ENCODE measurements around the gene HRC. TPM values are rescaled to one million over a fixed set of nuclear protein-coding genes. Genes with fewer than 3 reads are reported as not detected.
A peak's percentile ranks its signal among the peaks of the same experiment; 100 is the strongest.

HRC gene
- total RNA-seq, 6 donors from 2014 or later, result 0.61 to 2.1 (median 1.2) TPM; not detected in 1

- H3K4me3 ChIP-seq, result no peak overlapping the region
- DNase-seq (no peak), ATAC-seq (ENCODE audit: low FRiP score in 2 of 2) (no peak)
- TF ChIP-seq POLR2A (IDR thresholded peaks at IDR 0.05), result no peak
- TF ChIP-seq EP300 (IDR thresholded peaks at IDR 0.05), result no peak
- TF ChIP-seq POLR2AphosphoS5 (IDR thresholded peaks at IDR 0.05), result no peak
- no peak for TF ChIP-seq CTCF (IDR thresholded peaks at IDR 0.05)
- H3K27me3 ChIP-seq, result no peaks in the 10 kb centered on the region
- peak overlapping the region in 2 of 4 donors; percentile 7 to 32 for H3K27ac ChIP-seq
- H3K9me3 ChIP-seq, result no peaks in the 10 kb centered on the region
- H3K4me1 ChIP-seq, result peaks cover 19 to 36% (median 24%) of the 10 kb centered on the region in 4 donors
- H3K36me3 ChIP-seq, result no peaks in the 10 kb centered on the region
- WGBS, 2 donors, result 59 to 71% methylated on average over 4 of the region's 4 CpGs
Observed at GRCh38 chr19:49155820-49156346, 687 bp upstream of the HRC start.

- no peak overlapping the region for H3K4me3 ChIP-seq
- H3K27me3 ChIP-seq, result no peaks in the 10 kb centered on the region
- TF ChIP-seq POLR2A (IDR thresholded peaks at IDR 0.05), result no peak
- no peak for TF ChIP-seq CTCF (IDR thresholded peaks at IDR 0.05)
- TF ChIP-seq POLR2AphosphoS5 (IDR thresholded peaks at IDR 0.05), result no peak
- TF ChIP-seq EP300 (IDR thresholded peaks at IDR 0.05), result no peak
- H3K36me3 ChIP-seq, result no peaks in the 10 kb centered on the region
- peaks cover 26 to 49% (median 31%) of the 10 kb centered on the region in 4 donors for H3K4me1 ChIP-seq
- ATAC-seq (ENCODE audit: low FRiP score in 2 of 2) (no peak), DNase-seq (no peak)
- whole genome bisulfite sequencing, 2 donors, result 95 to 100% methylated on average over 6 of the region's 6 CpGs
- no peaks in the 10 kb centered on the region for H3K9me3 ChIP-seq
- no peak overlapping the region for H3K27ac ChIP-seq
Observed at GRCh38 chr19:49154279-49154678, 917 bp downstream of the HRC start.

GRCh38 chr19:49153167-49153809, 1.9 kb downstream of the HRC start:
- Histone ChIP-seq H3K4me1 (peaks cover 27 to 50% (median 34%) of the 10 kb centered on the region in 4 donors), H3K4me3 (no peak overlapping the region), H3K36me3 (no peaks in the 10 kb centered on the region), H3K27ac (no peak overlapping the region), H3K9me3 (no peaks in the 10 kb centered on the region), H3K27me3 (no peaks in the 10 kb centered on the region)
- TF ChIP-seq CTCF (IDR thresholded peaks at IDR 0.05) (no peak), EP300 (IDR thresholded peaks at IDR 0.05) (no peak), POLR2AphosphoS5 (IDR thresholded peaks at IDR 0.05) (no peak), POLR2A (IDR thresholded peaks at IDR 0.05) (no peak)
- 89 to 90% methylated on average over 9 to 10 of the region's 10 CpGs for WGBS, 2 donors
- ATAC-seq (ENCODE audit: low FRiP score in 2 of 2) (no peak), DNase-seq (no peak)

- peak overlapping the region in 1 of 4 donors; percentile 88 for H3K27ac ChIP-seq
- H3K4me1 ChIP-seq, result peaks cover 26 to 43% (median 34%) of the 10 kb centered on the region in 4 donors
- no peak for TF ChIP-seq POLR2AphosphoS5 (IDR thresholded peaks at IDR 0.05)
- WGBS, 2 donors, result 14 to 28% methylated on average over 4 to 10 of the region's 10 CpGs
- ATAC-seq (ENCODE audit: low FRiP score in 2 of 2) (no peak), DNase-seq (no peak)
- H3K9me3 ChIP-seq, result no peaks in the 10 kb centered on the region
- H3K27me3 ChIP-seq, result no peaks in the 10 kb centered on the region
- peak overlapping the region in 2 of 4 donors; percentile 64 to 67 for H3K4me3 ChIP-seq
- no peaks in the 10 kb centered on the region for H3K36me3 ChIP-seq
Observed at GRCh38 chr19:49152119-49152550, 3.1 kb downstream of the HRC start.

- peak overlapping the region; percentile 33 to 88 (median 72) for H3K27ac ChIP-seq
- TF ChIP-seq POLR2A (IDR thresholded peaks at IDR 0.05) (no peak), CTCF (IDR thresholded peaks at IDR 0.05) (no peak), EP300 (IDR thresholded peaks at IDR 0.05) (no peak), POLR2AphosphoS5 (IDR thresholded peaks at IDR 0.05) (no peak)
- peaks cover 25 to 43% (median 34%) of the 10 kb centered on the region in 4 donors for H3K4me1 ChIP-seq
- DNase-seq (peak; percentile 89 to 93), ATAC-seq (ENCODE audit: low FRiP score in 2 of 2) (peak; percentile 21 to 60)
- WGBS, 2 donors, result 9 to 13% methylated on average over 41 to 44 of the region's 45 CpGs
- H3K4me3 ChIP-seq, result peak overlapping the region in 3 of 4 donors; percentile 64 to 67 (median 65)
- no peaks in the 10 kb centered on the region for H3K27me3 ChIP-seq
- H3K9me3 ChIP-seq, result no peaks in the 10 kb centered on the region
- H3K36me3 ChIP-seq, result no peaks in the 10 kb centered on the region
Observed at GRCh38 chr19:49151267-49152118, 3.7 kb downstream of the HRC start.

All from upper lobe of left lung (tissue), 6 donors.